ENCODE data around the gene HSBP1L1.

HSBP1L1 gene

GRCh38 chr18:79941473-79942119 is 22.8 kb upstream of the HSBP1L1 start:
- Histone ChIP-seq H3K9me3 (ENCODE audit: severe bottlenecking) (no peaks in the 10 kb centered on the region), H3K4me3 (ENCODE audit: severe bottlenecking) (no peak overlapping the region), H3K27ac (ENCODE audit: poor library complexity, severe bottlenecking) (no peak overlapping the region), H3K27me3 (ENCODE audit: insufficient read depth, poor library complexity, severe bottlenecking) (no peaks in the 10 kb centered on the region), H3K36me3 (ENCODE audit: low read depth) (peaks cover 32% of the 10 kb centered on the region; the same call in 1 of the 2 replicates), H3K4me1 (ENCODE audit: insufficient read depth, poor library complexity, severe bottlenecking) (no peaks in the 10 kb centered on the region)
- DNase-seq (ENCODE audit: low spot score) (no peak), ATAC-seq (ENCODE audit: low read depth) (no peak)
- no peak for TF ChIP-seq CTCF (IDR thresholded peaks at IDR 0.05; ENCODE audit: poor library complexity, severe bottlenecking)

GRCh38 chr18:79942211-79942610 is 22.2 kb upstream of the HSBP1L1 start:
- Histone ChIP-seq H3K27ac (ENCODE audit: poor library complexity, severe bottlenecking) (no peak overlapping the region), H3K36me3 (ENCODE audit: low read depth) (peaks cover 32% of the 10 kb centered on the region; the same call in 1 of the 2 replicates), H3K4me3 (ENCODE audit: severe bottlenecking) (no peak overlapping the region), H3K27me3 (ENCODE audit: insufficient read depth, poor library complexity, severe bottlenecking) (no peaks in the 10 kb centered on the region), H3K9me3 (ENCODE audit: severe bottlenecking) (no peaks in the 10 kb centered on the region), H3K4me1 (ENCODE audit: insufficient read depth, poor library complexity, severe bottlenecking) (no peaks in the 10 kb centered on the region)
- no peak for TF ChIP-seq CTCF (IDR thresholded peaks at IDR 0.05; ENCODE audit: poor library complexity, severe bottlenecking)
- ATAC-seq (ENCODE audit: low read depth), result no peak
- DNase-seq (ENCODE audit: low spot score), result no peak

- Histone ChIP-seq H3K4me1 (ENCODE audit: insufficient read depth, poor library complexity, severe bottlenecking) (no peaks in the 10 kb centered on the region), H3K27ac (ENCODE audit: poor library complexity, severe bottlenecking) (no peak overlapping the region), H3K27me3 (ENCODE audit: insufficient read depth, poor library complexity, severe bottlenecking) (no peaks in the 10 kb centered on the region), H3K9me3 (ENCODE audit: severe bottlenecking) (no peaks in the 10 kb centered on the region), H3K4me3 (ENCODE audit: severe bottlenecking) (no peak overlapping the region), H3K36me3 (ENCODE audit: low read depth) (peaks cover 32% of the 10 kb centered on the region; the same call in 1 of the 2 replicates)
- no peak for ATAC-seq (ENCODE audit: low read depth)
- DNase-seq (ENCODE audit: low spot score), result no peak
- TF ChIP-seq CTCF (IDR thresholded peaks at IDR 0.05; ENCODE audit: poor library complexity, severe bottlenecking), result no peak
Measured at GRCh38 chr18:79942786-79943607, 21.4 kb upstream of the HSBP1L1 start.

- no peak overlapping the region for H3K27ac ChIP-seq (ENCODE audit: poor library complexity, severe bottlenecking)
- DNase-seq (ENCODE audit: low spot score) (no peak), ATAC-seq (ENCODE audit: low read depth) (no peak)
- no peaks in the 10 kb centered on the region for H3K9me3 ChIP-seq (ENCODE audit: severe bottlenecking)
- no peaks in the 10 kb centered on the region for H3K4me1 ChIP-seq (ENCODE audit: insufficient read depth, poor library complexity, severe bottlenecking)
- TF ChIP-seq CTCF (IDR thresholded peaks at IDR 0.05; ENCODE audit: poor library complexity, severe bottlenecking), result no peak
- no peaks in the 10 kb centered on the region for H3K27me3 ChIP-seq (ENCODE audit: insufficient read depth, poor library complexity, severe bottlenecking)
- no peak overlapping the region for H3K4me3 ChIP-seq (ENCODE audit: severe bottlenecking)
- peaks cover 32% of the 10 kb centered on the region; the same call in 1 of the 2 replicates for H3K36me3 ChIP-seq (ENCODE audit: low read depth)
Measured at GRCh38 chr18:79943608-79944125, 20.8 kb upstream of the HSBP1L1 start.

All from RWPE2 (cell line).